MCF 10A (cell line): ENCODE results near the gene COMMD4. TPM values are rescaled to one million over a fixed set of nuclear protein-coding genes. Genes with fewer than 3 reads are reported as not detected.

Experiments used
- BruUV-seq: library from RNA; stranded (reverse); fragments of 400-500 nt; replicated peaks from 2 replicates; lab custom pipeline; 2021; lab: Mats Ljungman, UMichigan
- CTCF ChIA-PET: fragments of 300-600 bp; sonication (Branson Sonifier 250); formaldehyde crosslinking; extraction: SDS; loops from one replicate; lab custom pipeline; 2021; ENCODE audit warnings: antibody characterized with exemption, inconsistent platforms; lab: Yijun Ruan, JAX
- POLR2A ChIA-PET: fragments of 300-600, 350-650 bp; sonication (Branson Sonifier 250); formaldehyde crosslinking; extraction: SDS; loops from one replicate; lab custom pipeline; 2020; ENCODE audit warnings: antibody characterized with exemption, inconsistent platforms; lab: Yijun Ruan, JAX
- DNase-seq: peaks from one replicate; pipeline ENCODE4 v3.0.0-alpha.2; 2018; ENCODE audit not compliant: unreplicated experiment
- H3K27ac Mint-ChIP-seq: one replicate; pipeline ENCODE4 v1.8.0; 2022; ENCODE audit warnings: mild to moderate bottlenecking, low read depth, mixed read lengths; ENCODE audit not compliant: unreplicated experiment
- H3K27me3 Mint-ChIP-seq: one replicate; pipeline ENCODE4 v1.8.0; 2022; ENCODE audit warnings: mixed read lengths; ENCODE audit not compliant: insufficient read depth, unreplicated experiment
- H3K36me3 Mint-ChIP-seq: one replicate; pipeline ENCODE4 v1.8.0; 2022; ENCODE audit warnings: mild to moderate bottlenecking, moderate library complexity, mixed read lengths; ENCODE audit not compliant: insufficient read depth, unreplicated experiment
- H3K4me1 Mint-ChIP-seq: one replicate; pipeline ENCODE4 v1.8.0; 2022; ENCODE audit warnings: mixed read lengths; ENCODE audit not compliant: insufficient read depth, unreplicated experiment
- H3K4me3 Mint-ChIP-seq: one replicate; pipeline ENCODE4 v1.8.0; 2022; ENCODE audit warnings: mild to moderate bottlenecking, moderate library complexity, mixed read lengths; ENCODE audit not compliant: unreplicated experiment
- H3K9me3 Mint-ChIP-seq: one replicate; pipeline ENCODE4 v1.8.0; 2022; ENCODE audit warnings: mixed read lengths; ENCODE audit not compliant: unreplicated experiment
- intact Hi-C: fragments of 100-400 bp; cut with micrococcal nuclease; formaldehyde crosslinking; loops from 2 replicates; pipeline ENCODE4 v1.14.1; 2022
- total RNA-seq: library from RNA; stranded (reverse); gene quantifications from 2 replicates; pipeline ENCODE4 v1.2.3, GENCODE V29; 2022
- TF ChIP-seq, protein P1 (sequence below): fragments of 200-600 bp; IDR thresholded peaks from one replicate; pipeline ENCODE4 v1.8.0; 2022; ENCODE audit warnings: antibody characterized with exemption, mild to moderate bottlenecking; ENCODE audit not compliant: unreplicated experiment

The COMMD4 gene
- total RNA-seq, 1 experiment from 2014 or later, result 47.3 TPM

DNA sequence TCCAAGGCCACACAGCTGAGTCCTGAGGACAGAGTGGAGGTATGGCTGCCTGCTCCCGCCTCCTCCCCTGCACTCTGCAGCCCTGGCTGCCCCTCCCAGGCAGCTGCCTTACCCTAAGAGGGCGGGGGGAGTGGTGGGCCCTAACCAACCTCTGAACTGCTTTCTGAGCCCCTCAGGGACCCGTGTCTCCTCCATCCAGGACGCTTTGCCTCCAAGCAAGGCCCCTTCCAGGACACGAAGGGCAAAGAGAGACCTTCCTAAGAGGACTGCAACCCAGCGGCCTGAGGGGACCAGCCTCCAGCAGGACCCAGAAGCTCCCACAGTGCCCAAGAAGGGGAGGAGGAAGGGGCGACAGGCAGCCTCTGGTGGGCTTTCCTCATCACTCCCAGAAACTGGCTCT lies 18.6 kb downstream of the COMMD4 start:
- H3K27me3 Mint-ChIP-seq, result no peaks in the 10 kb centered on the region
- DNase-seq, result no peak
- no peaks in the 10 kb centered on the region for H3K4me1 Mint-ChIP-seq
- BruUV-seq, result no TSS peak
- intact Hi-C loops, result no loop called here
- POLR2A ChIA-PET, result interaction anchor here (1.8 kb wide), 1 partner anchor 14 kb away, joined by 5 read pairs; the partner anchor contains the start of gene MAN2C1
- peaks cover 48% of the 10 kb centered on the region for H3K36me3 Mint-ChIP-seq
- H3K27ac Mint-ChIP-seq, result no peak overlapping the region
- H3K9me3 Mint-ChIP-seq, result no peaks in the 10 kb centered on the region
- no peak overlapping the region for H3K4me3 Mint-ChIP-seq
- TF ChIP-seq, protein P1, sequence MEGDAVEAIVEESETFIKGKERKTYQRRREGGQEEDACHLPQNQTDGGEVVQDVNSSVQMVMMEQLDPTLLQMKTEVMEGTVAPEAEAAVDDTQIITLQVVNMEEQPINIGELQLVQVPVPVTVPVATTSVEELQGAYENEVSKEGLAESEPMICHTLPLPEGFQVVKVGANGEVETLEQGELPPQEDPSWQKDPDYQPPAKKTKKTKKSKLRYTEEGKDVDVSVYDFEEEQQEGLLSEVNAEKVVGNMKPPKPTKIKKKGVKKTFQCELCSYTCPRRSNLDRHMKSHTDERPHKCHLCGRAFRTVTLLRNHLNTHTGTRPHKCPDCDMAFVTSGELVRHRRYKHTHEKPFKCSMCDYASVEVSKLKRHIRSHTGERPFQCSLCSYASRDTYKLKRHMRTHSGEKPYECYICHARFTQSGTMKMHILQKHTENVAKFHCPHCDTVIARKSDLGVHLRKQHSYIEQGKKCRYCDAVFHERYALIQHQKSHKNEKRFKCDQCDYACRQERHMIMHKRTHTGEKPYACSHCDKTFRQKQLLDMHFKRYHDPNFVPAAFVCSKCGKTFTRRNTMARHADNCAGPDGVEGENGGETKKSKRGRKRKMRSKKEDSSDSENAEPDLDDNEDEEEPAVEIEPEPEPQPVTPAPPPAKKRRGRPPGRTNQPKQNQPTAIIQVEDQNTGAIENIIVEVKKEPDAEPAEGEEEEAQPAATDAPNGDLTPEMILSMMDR, result no peak
- CTCF ChIA-PET, result interaction anchor here (2.4 to 3.1 kb wide), 2 partner anchors 13 kb away, joined by 11 to 23 read pairs; partner anchors contain the start of gene MAN2C1

DNA sequence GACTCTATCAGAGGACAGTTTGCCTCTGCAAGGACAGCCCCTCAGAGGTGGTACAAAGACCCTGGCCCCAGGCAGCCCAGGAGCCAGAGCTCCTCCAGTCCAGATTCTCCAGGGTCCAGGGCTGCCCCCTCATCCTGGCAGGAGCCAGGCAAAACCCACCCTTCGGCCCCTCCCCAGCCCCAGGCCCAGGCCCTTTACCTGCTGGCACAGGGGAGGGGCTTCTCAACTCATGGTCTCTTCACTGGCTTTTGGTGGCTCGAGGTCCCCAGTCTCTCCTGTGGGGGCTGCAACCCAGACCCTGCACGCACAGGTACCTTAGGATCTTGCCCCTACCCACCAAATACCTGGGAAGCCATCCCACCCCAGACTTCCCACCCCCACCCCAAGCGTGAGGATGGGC lies 19.5 kb downstream of the COMMD4 start:
- Mint-ChIP-seq H3K27me3 (no peaks in the 10 kb centered on the region), H3K36me3 (peaks cover 48% of the 10 kb centered on the region), H3K4me1 (no peaks in the 10 kb centered on the region), H3K27ac (no peak overlapping the region), H3K4me3 (no peak overlapping the region), H3K9me3 (no peaks in the 10 kb centered on the region)
- intact Hi-C loops, result no loop called here
- no peak for DNase-seq
- BruUV-seq, result no TSS peak
- ChIA-PET CTCF (interaction anchor here (3.1 kb wide), 1 partner anchor 12 kb away, joined by 11 read pairs; the partner anchor contains the start of gene MAN2C1), POLR2A (interaction anchor here (1.5 kb wide), 1 partner anchor 11 kb away, joined by 3 read pairs; no protein-coding TSS in a partner anchor)
- TF ChIP-seq, protein P1, result no peak

DNA sequence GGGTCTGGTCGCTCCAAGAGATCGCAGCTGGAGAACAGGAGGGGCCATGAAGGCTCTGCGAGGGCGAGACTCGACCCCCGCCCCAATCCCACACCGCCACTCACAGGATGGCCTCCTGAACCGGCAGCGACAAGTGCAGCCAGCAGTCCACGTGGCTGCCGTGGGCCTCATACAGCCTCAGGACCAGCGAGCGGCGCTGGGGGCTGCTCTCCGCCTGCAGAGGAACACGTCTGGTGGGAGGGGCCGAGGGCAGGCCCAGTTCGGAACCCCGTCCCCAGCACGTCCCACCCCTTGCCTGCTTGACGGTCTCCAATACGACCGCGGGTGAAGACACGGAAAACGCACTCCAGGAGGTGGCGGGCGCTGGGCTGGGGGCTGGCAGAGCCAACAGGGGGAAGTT lies 20.1 kb downstream of the COMMD4 start:
- DNase-seq, result no peak
- BruUV-seq, result no TSS peak
- no peak overlapping the region for H3K4me3 Mint-ChIP-seq
- intact Hi-C loops, result no loop called here
- TF ChIP-seq, protein P1, result no peak
- peaks cover 46% of the 10 kb centered on the region for H3K36me3 Mint-ChIP-seq
- H3K27ac Mint-ChIP-seq, result no peak overlapping the region
- no peaks in the 10 kb centered on the region for H3K27me3 Mint-ChIP-seq
- no peaks in the 10 kb centered on the region for H3K4me1 Mint-ChIP-seq
- ChIA-PET CTCF (interaction anchor here (3.1 kb wide), 1 partner anchor 11 kb away, joined by 11 read pairs; the partner anchor contains the start of gene MAN2C1), POLR2A (interaction anchor here (1.5 kb wide), 1 partner anchor 11 kb away, joined by 3 read pairs; no protein-coding TSS in a partner anchor)
- H3K9me3 Mint-ChIP-seq, result no peaks in the 10 kb centered on the region

DNA sequence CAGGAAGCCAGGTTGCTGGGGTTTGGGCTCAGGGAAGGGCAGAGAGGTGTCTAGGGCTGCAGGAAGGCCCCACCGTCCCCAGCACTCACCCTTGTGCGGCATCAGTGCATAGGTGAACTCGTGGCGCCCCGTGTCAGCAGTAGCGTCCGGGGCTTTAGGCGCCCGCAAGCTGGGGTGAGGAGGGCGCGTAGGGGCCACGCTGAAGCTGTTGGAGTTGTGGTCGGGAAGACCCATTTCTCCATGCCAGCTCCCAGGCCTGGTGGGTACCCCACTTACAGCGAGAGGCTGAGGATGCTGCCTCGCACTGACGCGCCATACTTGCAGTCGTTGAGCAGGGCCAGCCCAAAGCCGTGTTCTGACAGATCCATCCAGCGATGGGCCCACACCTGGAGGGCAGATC lies 20.7 kb downstream of the COMMD4 start:
- CTCF ChIA-PET, result interaction anchor here (0.6 to 3.1 kb wide), 2 partner anchors 11 to 41 kb away, joined by 3 to 11 read pairs; partner anchors contain the start of gene MAN2C1
- H3K36me3 Mint-ChIP-seq, result peaks cover 41% of the 10 kb centered on the region
- intact Hi-C loops, result no loop called here
- BruUV-seq, result no TSS peak
- no peaks in the 10 kb centered on the region for H3K4me1 Mint-ChIP-seq
- no peak for DNase-seq
- POLR2A ChIA-PET, result interaction anchor here (1.5 kb wide), 1 partner anchor 10 kb away, joined by 3 read pairs; no protein-coding TSS in a partner anchor
- TF ChIP-seq, protein P1, result no peak
- H3K27me3 Mint-ChIP-seq, result no peaks in the 10 kb centered on the region
- H3K4me3 Mint-ChIP-seq, result no peak overlapping the region
- H3K9me3 Mint-ChIP-seq, result no peaks in the 10 kb centered on the region
- H3K27ac Mint-ChIP-seq, result no peak overlapping the region
